Measurements from ENCODE around the gene CALD1.
A peak's percentile ranks its signal among the peaks of the same experiment; 100 is the strongest.

Gene CALD1

GRCh38 chr7:134761266-134761665 lies 18.2 kb upstream of the CALD1 start:
- no peak for DNase-seq (ENCODE audit: low read depth)

DNA sequence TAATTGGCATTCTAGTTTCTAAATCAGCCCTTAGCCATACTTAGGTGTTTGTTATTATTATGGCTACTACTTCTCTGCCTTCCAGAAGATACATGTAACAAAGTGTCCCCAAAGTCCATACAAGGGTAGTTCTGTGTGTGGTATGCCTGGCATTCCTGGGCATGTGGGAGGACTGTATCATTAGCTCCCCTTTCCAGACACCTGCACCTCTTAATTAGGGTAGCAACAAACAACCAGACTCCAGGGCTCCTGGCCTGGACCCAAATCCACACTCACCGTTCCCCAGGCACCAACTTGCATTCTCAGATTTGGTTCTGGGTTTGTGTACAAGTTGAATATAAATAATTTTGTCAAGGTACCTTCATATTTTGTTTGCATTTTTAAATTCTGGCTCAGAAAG lies 15.5 kb upstream of the CALD1 start:
- DNase-seq (ENCODE audit: low read depth) = no peak

DNA sequence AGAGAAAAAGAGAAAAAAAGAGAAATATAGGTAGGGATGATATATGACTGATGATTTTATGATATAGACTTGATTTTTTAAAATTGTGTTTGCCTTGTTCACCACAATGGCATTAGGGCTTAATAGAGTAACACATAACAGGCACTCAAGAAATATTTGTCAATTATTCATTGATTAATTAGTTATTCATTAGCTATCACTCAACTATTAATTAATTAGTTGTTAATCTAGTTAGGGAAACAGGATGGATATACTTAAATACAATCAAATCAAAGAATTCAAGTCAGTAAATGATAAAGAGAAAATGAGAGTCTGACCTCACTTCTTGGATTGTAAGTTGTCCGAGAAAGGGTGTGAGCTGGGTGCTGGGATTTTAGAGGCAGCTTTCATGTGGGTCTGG lies 15.1 kb upstream of the CALD1 start:
- DNase-seq (ENCODE audit: low read depth) = no peak

DNA sequence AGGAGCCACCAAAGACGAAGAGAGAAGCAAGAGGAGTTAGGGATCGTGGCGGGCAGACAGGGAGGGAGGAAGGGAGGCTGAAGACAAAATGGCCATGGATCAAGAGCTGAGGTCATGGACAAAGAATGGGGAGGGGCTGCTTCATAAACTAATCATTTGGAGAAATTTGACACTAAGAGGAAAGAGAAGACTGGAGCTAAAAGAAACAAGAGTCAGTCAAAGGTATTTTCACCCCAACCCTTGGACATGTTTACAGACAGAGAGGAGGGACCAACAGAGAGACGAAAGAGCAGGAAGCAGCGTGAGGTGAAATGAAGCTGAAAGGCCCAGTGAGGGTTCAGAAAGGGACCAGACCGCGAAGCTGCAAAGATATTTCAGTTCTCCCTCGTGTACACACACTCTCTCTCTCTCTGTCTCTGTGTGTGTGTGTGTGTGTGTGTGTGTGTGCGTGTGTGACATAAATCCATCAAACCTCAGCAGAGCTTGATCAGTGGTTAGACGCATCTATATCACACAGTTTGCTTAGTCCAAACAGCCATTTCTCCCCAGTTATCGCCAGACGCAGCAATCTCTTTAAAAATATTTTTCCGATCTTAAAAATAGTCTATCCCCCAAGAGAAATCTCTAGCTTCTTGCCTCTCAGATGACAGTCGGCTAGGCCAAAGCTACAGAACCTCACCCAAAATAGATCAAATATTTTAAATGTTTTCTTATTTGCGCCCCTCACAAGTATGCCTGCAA lies 12.5 kb upstream of the CALD1 start:
- no peak for DNase-seq (ENCODE audit: low read depth)

DNA sequence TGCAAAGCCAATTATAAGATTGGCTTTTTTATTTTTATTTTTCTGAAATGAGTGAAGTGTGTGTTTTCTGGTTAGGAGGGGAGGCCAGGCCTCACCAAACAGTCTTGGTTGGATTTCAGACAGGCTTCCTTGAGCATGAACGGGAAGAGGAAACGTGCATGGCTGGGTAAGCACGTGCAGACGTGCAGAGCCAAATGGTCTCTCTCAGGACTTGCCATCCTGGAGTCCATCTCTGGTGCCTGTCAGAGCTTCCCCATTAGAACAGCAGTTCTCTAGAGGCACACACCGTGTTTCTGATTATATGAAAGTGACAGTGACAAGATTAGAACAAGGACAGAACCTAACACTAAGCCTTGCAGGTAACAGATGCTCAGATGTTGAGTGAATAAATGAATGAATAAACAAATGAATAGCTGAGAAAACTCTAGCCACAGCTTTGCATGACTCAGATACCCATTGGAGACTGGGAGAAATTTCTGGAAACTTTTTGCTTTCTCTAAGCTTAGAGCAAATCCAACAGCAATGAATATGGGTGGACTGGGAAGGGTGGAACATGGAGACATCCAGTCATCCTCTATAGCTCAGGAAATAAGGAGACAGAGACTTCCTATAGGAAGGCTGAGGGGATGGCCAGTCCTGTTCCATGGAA lies 11.8 kb upstream of the CALD1 start:
- no peak for DNase-seq (ENCODE audit: low read depth)

DNA sequence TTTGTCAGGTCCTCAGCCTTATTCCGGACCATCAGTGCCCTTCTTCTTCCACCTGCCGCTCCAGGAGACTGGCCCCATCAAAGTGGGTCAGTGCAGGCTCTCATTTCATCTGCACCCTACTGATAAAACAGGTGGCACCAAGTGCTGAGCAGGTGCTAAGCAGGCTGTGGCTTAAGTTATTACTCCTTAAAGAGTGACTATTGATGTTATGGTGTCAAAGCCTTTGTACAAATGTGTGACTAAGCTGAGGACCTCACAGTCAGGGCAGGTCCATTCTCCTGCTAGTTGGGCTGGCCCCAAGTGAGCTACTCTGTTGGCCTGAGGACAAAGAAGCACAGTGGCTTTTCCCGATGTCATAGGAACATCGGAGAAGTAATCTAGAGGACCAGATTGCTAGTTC lies 11.2 kb upstream of the CALD1 start:
- DNase-seq (ENCODE audit: low read depth) = no peak

GRCh38 chr7:134770676-134771075 lies 8.8 kb upstream of the CALD1 start:
- no peak for DNase-seq (ENCODE audit: low read depth)

DNA sequence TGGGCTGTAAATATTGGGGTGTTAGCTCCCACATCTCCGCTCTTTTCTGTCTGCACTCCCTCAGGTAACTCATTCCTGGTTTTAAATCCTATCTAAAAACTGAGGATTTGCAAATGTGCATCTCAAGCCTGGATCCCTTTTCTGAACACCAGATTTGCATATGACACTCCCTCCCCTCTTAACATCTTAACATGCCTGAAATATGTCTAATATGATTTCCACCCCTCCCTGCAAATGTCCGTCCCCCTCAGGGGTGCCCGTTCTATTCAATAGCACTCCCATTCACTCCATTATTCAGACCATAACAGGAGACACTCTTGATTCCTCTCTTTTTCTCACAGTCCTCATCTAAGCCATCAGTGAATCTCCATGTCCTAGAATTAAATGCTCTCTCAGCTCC lies 8.3 kb upstream of the CALD1 start:
- no peak for DNase-seq (ENCODE audit: low read depth)

DNA sequence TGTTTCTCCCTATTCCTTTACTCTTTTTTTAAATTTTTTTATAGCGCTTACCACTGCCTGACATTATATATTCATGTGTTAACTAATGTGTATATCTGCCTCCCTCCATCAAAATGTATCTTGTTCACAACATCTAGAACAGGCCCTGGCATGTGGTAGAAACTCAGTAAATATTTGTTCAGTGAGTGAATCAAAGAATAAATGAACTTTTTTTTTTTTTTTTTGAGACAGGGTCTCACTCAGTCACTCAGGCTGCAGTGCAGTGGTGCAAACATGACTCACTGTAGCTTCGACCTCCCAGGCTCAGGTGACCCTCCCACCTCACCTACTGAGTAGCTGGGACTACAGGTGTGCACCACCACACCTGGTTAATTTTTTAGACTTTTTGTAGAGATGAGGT lies 7.5 kb upstream of the CALD1 start:
- DNase-seq (ENCODE audit: low read depth) = no peak

- DNase-seq (ENCODE audit: low read depth) = no peak
These were observed 7.0 kb upstream of the CALD1 start for GRCh38 chr7:134772401-134772800.

- DNase-seq (ENCODE audit: low read depth) = no peak
These were observed 6.3 kb upstream of the CALD1 start for GRCh38 chr7:134773164-134773563.

GRCh38 chr7:134774119-134774518 lies 5.3 kb upstream of the CALD1 start:
- no peak for DNase-seq (ENCODE audit: low read depth)

GRCh38 chr7:134777470-134777869 lies 2.0 kb upstream of the CALD1 start:
- no peak for DNase-seq (ENCODE audit: low read depth)

DNA sequence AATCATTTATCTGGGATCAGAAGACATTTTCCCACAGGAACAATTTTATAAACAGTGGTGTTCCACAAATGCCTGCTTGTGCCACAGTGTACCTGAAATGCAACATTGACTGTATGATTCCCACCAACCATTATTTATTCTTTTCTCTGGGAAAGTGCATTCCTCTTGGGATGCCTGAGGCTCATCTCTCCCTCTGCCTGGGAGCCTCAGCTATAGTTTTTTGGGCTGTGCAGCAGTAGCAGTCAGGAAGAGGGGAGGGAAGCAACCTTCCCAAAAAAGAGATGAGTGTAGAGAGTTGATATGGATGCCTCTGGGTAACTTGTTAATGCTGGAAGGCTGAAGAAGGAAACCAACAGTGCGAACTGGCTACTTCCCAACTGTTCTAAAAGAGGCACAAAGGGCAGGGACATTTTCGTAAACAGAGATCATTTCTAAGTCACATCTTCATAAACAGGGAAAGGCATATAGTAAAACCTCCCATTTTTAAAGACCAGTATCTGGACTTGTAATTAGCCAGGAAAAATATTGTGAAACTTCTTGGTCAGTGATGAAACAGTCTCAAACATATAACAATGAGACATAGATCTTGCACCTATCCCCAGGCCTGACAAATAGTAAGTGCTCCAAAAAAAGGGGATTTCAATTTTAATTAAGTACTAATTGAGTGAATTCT lies 1.4 kb upstream of the CALD1 start:
- DNase-seq (ENCODE audit: low read depth) = no peak

GRCh38 chr7:134779741-134780065 lies 269 bp downstream of the CALD1 start:
- no peak for DNase-seq (ENCODE audit: low read depth)

DNA sequence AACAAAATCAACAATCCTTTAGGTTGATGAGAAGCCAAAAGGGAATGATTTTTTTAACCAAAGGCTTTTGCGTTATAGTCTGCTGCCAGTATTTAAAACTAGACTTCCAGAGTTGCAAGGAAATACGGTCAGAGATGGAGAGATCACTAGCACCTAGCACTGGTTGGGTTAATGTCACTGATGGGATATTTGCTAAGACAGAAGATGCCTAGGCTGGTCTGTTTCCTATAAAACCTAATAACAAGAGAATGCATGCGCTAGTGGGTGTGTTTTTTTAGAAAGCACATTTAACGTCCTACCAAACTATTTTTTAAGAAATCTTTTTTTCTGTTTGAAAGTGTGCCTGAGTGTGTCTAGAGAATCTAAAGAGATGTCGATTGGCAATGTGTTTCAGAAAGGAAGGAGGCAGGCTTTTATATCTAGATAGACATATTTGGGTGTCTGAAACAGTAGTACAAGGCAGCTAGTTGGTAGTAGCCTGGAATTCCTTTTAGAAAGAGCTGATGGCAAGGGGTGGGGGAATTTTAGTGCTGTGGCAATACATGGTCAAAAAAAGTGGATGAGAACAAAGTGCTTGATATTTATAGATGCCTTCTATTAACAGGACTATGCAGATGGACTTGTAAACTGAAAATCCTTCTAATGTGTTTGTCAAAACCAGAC lies 863 bp downstream of the CALD1 start:
- no peak for DNase-seq (ENCODE audit: low read depth)

DNA sequence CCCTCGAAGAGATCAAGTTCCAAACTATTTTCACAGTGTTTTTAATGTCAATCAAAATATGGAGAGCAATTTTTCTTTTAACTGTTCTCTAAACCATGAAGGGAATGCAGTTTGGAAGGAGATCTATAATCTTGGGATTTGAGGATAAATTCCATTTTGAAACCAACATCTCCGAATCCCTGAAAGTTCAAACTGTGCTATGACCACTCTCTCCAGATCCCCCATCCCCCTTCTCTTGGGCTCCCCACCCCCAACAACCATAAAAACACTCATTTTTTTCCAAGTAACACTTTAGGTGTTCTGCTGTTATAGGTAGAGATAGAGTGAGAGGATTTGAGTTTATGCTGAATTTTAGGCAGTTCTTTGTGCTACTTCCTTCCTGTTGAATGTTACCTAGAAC lies 1.7 kb downstream of the CALD1 start:
- DNase-seq (ENCODE audit: low read depth) = no peak

DNA sequence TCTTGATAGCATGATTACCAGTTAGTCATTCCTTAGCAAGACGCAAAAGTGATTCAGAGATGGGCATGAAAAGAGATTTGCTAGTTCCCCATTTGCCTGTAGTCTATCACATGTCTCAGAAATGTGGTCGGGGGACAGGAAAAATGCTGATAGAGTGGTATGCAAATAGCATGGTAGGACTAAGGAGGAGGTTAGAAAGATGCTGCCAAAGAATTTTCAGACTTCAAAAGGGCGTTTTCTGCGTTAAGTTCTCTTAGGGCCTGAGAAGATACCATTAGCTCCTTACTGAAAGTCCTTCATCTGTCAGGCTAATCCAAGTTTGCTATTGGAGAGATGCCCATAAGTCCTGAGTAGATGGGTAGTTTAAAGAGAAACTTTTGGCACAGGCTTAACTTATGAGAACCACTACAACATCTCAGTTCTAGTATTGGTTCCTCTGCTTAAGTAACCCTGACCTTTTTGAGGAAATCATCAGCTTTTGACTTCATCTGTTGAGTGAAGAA lies 2.7 kb downstream of the CALD1 start:
- DNase-seq (ENCODE audit: low read depth) = peak; percentile 34

- no peak for DNase-seq (ENCODE audit: low read depth)
These were observed 4.0 kb downstream of the CALD1 start for GRCh38 chr7:134783294-134784069.

- no peak for DNase-seq (ENCODE audit: low read depth)
These were observed 5.0 kb downstream of the CALD1 start for GRCh38 chr7:134784251-134785049.

- DNase-seq (ENCODE audit: low read depth) = no peak
These were observed 6.4 kb downstream of the CALD1 start for GRCh38 chr7:134785842-134786241.

All from stromal cell of bone marrow (primary cell).